Spleen (tissue), 7 donors: Measurements from ENCODE around the gene PRMT2.

Source experiments
- CTCF ChIP-seq, 11 experiments: fragments of 200-600 bp in 7 of 11; fragments of 450-650 bp in 4 of 11; sonication (generic) in 4 of 11; IDR thresholded peaks in 8 of 11; conservative IDR thresholded peaks in 3 of 11; 1 replicate in 7 of 11; 2 replicates in 4 of 11; pipeline versions ENCODE4 v1.4.0 to v1.8.0; 2016 to 2021; ENCODE audit warnings: antibody characterized with exemption in 11 of 11, inconsistent platforms in 4 of 11, mild to moderate bottlenecking in 1 of 11
- POLR2A ChIP-seq, 3 donors: fragments of 450-650 bp; IDR thresholded peaks; one replicate each; pipeline ENCODE4 v1.5.1; 2017; ENCODE audit warnings: antibody characterized with exemption in 3 of 3, mild to moderate bottlenecking in 1 of 3
- POLR2AphosphoS5 ChIP-seq, 3 donors: sonication (generic); formaldehyde crosslinking; IDR thresholded peaks; one replicate each; pipeline ENCODE4 v1.5.1; 2017; ENCODE audit warnings: antibody characterized with exemption in 3 of 3
- donor health status: DM: no; HTN: no; CAD: no; lungs with moderate emphysema.
- donor health status: DM: no; HTN: no; CAD: no.
- donor health status: DM: no; HTN: no; CAD: no.

GRCh38 chr21:46634427-46634826 lies 1.0 kb upstream of the PRMT2 start:
- no peak for TF ChIP-seq CTCF (IDR thresholded peaks at IDR 0.05 in 8 of 11, conservative IDR thresholded peaks at IDR 0.05 in 3 of 11)
- no peak for TF ChIP-seq POLR2A (IDR thresholded peaks at IDR 0.05)
- no peak for TF ChIP-seq POLR2AphosphoS5 (IDR thresholded peaks at IDR 0.05)
